SK-N-SH (cell line): ENCODE results near the gene OGFOD2. TPM values are rescaled to one million over a fixed set of nuclear protein-coding genes. Genes with fewer than 3 reads are reported as not detected.

Experiments used
- CTCF ChIA-PET: fragments of 300-600, 350-600 bp; formaldehyde crosslinking; extraction: SDS; loops from one replicate; lab custom pipeline; 2021; lab: Yijun Ruan, JAX
- POLR2A ChIA-PET: fragments of 350-600 bp; sonication (Branson Sonifier 250); formaldehyde crosslinking; extraction: SDS; loops from one replicate; lab custom pipeline; 2020; ENCODE audit warnings: antibody characterized with exemption, inconsistent platforms; lab: Yijun Ruan, JAX
- DNase-seq: peaks from one replicate; pipeline ENCODE4 v3.0.0; 2012
- H2AFZ ChIP-seq: fragments of 200-600 bp; sonication (generic); 2 replicates; pipeline ENCODE4 v1.8.1; 2016; ENCODE audit warnings: antibody characterized with exemption, mild to moderate bottlenecking, low read depth
- H3F3A ChIP-seq: fragments of 200-600 bp; sonication (generic); replicated peaks from 2 replicates; pipeline ENCODE3; 2016; ENCODE audit warnings: antibody characterized with exemption, mild to moderate bottlenecking; ENCODE audit not compliant: insufficient read depth
- H3K27ac ChIP-seq, 2 experiments: fragments of 200-500 bp in 1 of 2; fragments of 200-600 bp in 1 of 2; sonication (Bioruptor generic) in 1 of 2; sonication (generic), shearing (Covaris generic) in 1 of 2; 2 replicates each; pipeline versions ENCODE4 v1.5.1 to v1.6.1; 2014 to 2016; ENCODE audit warnings: low read depth in 2 of 2, inconsistent platforms in 1 of 2, low read length in 1 of 2, mild to moderate bottlenecking in 1 of 2, mixed read lengths in 1 of 2
- H3K27me3 ChIP-seq: fragments of 200-600 bp; sonication (generic), shearing (Covaris generic); 2 replicates; pipeline ENCODE4 v1.6.1; 2016; ENCODE audit warnings: mixed run types; ENCODE audit not compliant: insufficient read depth
- H3K36me3 ChIP-seq, 2 experiments: fragments of 200-500 bp in 1 of 2; fragments of 200-600 bp in 1 of 2; sonication (Bioruptor generic) in 1 of 2; sonication (generic) in 1 of 2; replicated peaks in 1 of 2; 2 replicates each; pipeline versions ENCODE3 to v1.5.1; 2014 to 2016; ENCODE audit warnings: low read length in 1 of 2, mild to moderate bottlenecking in 1 of 2; ENCODE audit not compliant: insufficient read depth in 2 of 2, control insufficient read depth in 1 of 2
- H3K4me1 ChIP-seq, 2 experiments: fragments of 200-500 bp in 1 of 2; fragments of 200-600 bp in 1 of 2; sonication (Bioruptor generic) in 1 of 2; sonication (generic), shearing (Covaris generic) in 1 of 2; 2 replicates each; pipeline versions ENCODE4 v1.5.1 to v1.6.1; 2014 to 2016; ENCODE audit warnings: low read depth in 1 of 2, low read length in 1 of 2, mixed run types in 1 of 2; ENCODE audit not compliant: insufficient read depth in 2 of 2, control insufficient read depth in 1 of 2
- H3K4me2 ChIP-seq: fragments of 200-600 bp; sonication (generic), shearing (Covaris generic); 2 replicates; pipeline ENCODE4 v1.6.1; 2017; ENCODE audit warnings: mixed run types
- H3K4me3 ChIP-seq, 2 experiments: fragments of 200-500 bp in 1 of 2; fragments of 200-600 bp in 1 of 2; sonication (Bioruptor generic) in 1 of 2; sonication (generic), shearing (Covaris generic) in 1 of 2; 2 replicates each; pipeline versions ENCODE4 v1.5.1 to v1.8.1; 2014 to 2016; ENCODE audit warnings: low read depth in 2 of 2, inconsistent platforms in 1 of 2, low read length in 1 of 2, mild to moderate bottlenecking in 1 of 2, mixed read lengths in 1 of 2, moderate library complexity in 1 of 2
- H3K79me2 ChIP-seq: fragments of 200-600 bp; sonication (generic); 2 replicates; pipeline ENCODE4 v1.8.1; 2017; ENCODE audit warnings: mild to moderate bottlenecking; ENCODE audit not compliant: insufficient read depth
- H3K9ac ChIP-seq: fragments of 200-600 bp; sonication (generic); 2 replicates; pipeline ENCODE4 v1.6.1; 2017; ENCODE audit warnings: mixed run types
- H3K9me2 ChIP-seq: fragments of 200-600 bp; sonication (generic); 2 replicates; pipeline ENCODE4 v1.6.1; 2017; ENCODE audit warnings: mixed run types
- H3K9me3 ChIP-seq: fragments of 200-600 bp; sonication (generic); 2 replicates; pipeline ENCODE4 v1.6.1; 2017; ENCODE audit warnings: mixed run types, mild to moderate bottlenecking, moderate library complexity
- H4K20me1 ChIP-seq: fragments of 200-600 bp; sonication (generic); 2 replicates; pipeline ENCODE4 v1.6.1; 2017; ENCODE audit warnings: mild to moderate bottlenecking, mixed run types; ENCODE audit not compliant: insufficient read depth
- FOSL2 ChIP-seq: IDR thresholded peaks from 2 replicates; pipeline ENCODE4 v1.4.0; 2012; ENCODE audit warnings: low read depth, mild to moderate bottlenecking, moderate library complexity, borderline replicate concordance
- FOXM1 ChIP-seq: IDR thresholded peaks from 2 replicates; pipeline ENCODE4 v1.4.0; 2012; ENCODE audit warnings: low read depth, mild to moderate bottlenecking
- GABPA ChIP-seq: IDR thresholded peaks from 2 replicates; pipeline ENCODE4 v1.4.0; 2012; ENCODE audit warnings: low read depth, mild to moderate bottlenecking
- MEF2A ChIP-seq: IDR thresholded peaks from 2 replicates; pipeline ENCODE4 v1.4.0; 2012; ENCODE audit warnings: low read depth, borderline replicate concordance
- MXI1 ChIP-seq: IDR thresholded peaks from 2 replicates; pipeline ENCODE4 v1.6.1; 2012; ENCODE audit warnings: mild to moderate bottlenecking, low read depth, low read length, improper control_type of control experiment
- NFIC ChIP-seq: IDR thresholded peaks from 2 replicates; pipeline ENCODE4 v1.4.0; 2012; ENCODE audit warnings: borderline replicate concordance
- RAD21 ChIP-seq: IDR thresholded peaks from 2 replicates; pipeline ENCODE4 v1.6.1; 2012; ENCODE audit warnings: mild to moderate bottlenecking, low read length
- RCOR1 ChIP-seq: fragments of 150-350 bp; IDR thresholded peaks from 2 replicates; pipeline ENCODE4 v1.6.1; 2017; ENCODE audit warnings: antibody characterized with exemption, low read length
- RFX5 ChIP-seq: IDR thresholded peaks from 2 replicates; pipeline ENCODE4 v1.6.1; 2012; ENCODE audit warnings: mild to moderate bottlenecking, improper control_type of control experiment, low read length
- SIN3A ChIP-seq: IDR thresholded peaks from 2 replicates; pipeline ENCODE4 v1.6.1; 2012; ENCODE audit warnings: low read depth, mild to moderate bottlenecking, low read length, moderate library complexity, borderline replicate concordance
- TCF12 ChIP-seq: IDR thresholded peaks from 2 replicates; pipeline ENCODE4 v1.4.0; 2012
- YY1 ChIP-seq: IDR thresholded peaks from 2 replicates; pipeline ENCODE4 v1.4.0; 2012; ENCODE audit warnings: low read depth, mild to moderate bottlenecking
- whole genome bisulfite sequencing: methylation state at CpG from one replicate; pipeline ENCODE4 v1.1.6; 2017; ENCODE audit warnings: low lambda C conversion rate; 5-methylcytosine and 5-hydroxymethylcytosine counted together
- polyA plus RNA-seq, 3 experiments: library from polyadenylated mRNA; depleted of rRNA; stranded (reverse); fragments of >200 nt; gene quantifications; 2 replicates each; pipeline ENCODE4 v1.2.3, GENCODE V29; 2012
- TF ChIP-seq, protein P1 (sequence below): IDR thresholded peaks from 2 replicates; pipeline ENCODE4 v1.4.0; 2012; ENCODE audit warnings: low read depth, borderline replicate concordance
- TF ChIP-seq, protein P2 (sequence below): fragments of 150-350 bp; IDR thresholded peaks from 2 replicates; pipeline ENCODE4 v1.6.1; 2017; ENCODE audit warnings: antibody characterized with exemption, low read length, low read depth, borderline replicate concordance
- TF ChIP-seq, protein P3 (sequence below): IDR thresholded peaks from 2 replicates; pipeline ENCODE4 v1.4.0; 2012; ENCODE audit warnings: low read depth
- TF ChIP-seq, protein P4 (sequence below): fragments of 200-600 bp; sonication (generic); IDR thresholded peaks from 2 replicates; pipeline ENCODE4 v1.6.1; 2017; ENCODE audit warnings: antibody characterized with exemption, mild to moderate bottlenecking, moderate library complexity

Gene OGFOD2
- polyA plus RNA-seq, 1 of the 3 experiments (the other 2 are of a cell fraction), result 22.0 TPM

GRCh38 chr12:122988036-122988435 lies 13.0 kb downstream of the OGFOD2 start:
- TF ChIP-seq YY1 (no peak), MEF2A (no peak), RCOR1 (no peak), GABPA (no peak), MXI1 (no peak), RFX5 (no peak), SIN3A (no peak), TCF12 (no peak), FOSL2 (no peak), NFIC (no peak)
- TF ChIP-seq, protein P1, sequence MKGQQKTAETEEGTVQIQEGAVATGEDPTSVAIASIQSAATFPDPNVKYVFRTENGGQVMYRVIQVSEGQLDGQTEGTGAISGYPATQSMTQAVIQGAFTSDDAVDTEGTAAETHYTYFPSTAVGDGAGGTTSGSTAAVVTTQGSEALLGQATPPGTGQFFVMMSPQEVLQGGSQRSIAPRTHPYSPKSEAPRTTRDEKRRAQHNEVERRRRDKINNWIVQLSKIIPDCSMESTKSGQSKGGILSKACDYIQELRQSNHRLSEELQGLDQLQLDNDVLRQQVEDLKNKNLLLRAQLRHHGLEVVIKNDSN, result no peak
- TF ChIP-seq, protein P2, sequence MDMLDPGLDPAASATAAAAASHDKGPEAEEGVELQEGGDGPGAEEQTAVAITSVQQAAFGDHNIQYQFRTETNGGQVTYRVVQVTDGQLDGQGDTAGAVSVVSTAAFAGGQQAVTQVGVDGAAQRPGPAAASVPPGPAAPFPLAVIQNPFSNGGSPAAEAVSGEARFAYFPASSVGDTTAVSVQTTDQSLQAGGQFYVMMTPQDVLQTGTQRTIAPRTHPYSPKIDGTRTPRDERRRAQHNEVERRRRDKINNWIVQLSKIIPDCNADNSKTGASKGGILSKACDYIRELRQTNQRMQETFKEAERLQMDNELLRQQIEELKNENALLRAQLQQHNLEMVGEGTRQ, result no peak
- H2AFZ ChIP-seq, result no peak overlapping the region
- H3K27me3 ChIP-seq, result no peaks in the 10 kb centered on the region
- ChIA-PET CTCF (interaction anchor here (0.5 to 1.6 kb wide), 2 partner anchors 84 to 211 kb away, joined by 3 read pairs; no protein-coding TSS in a partner anchor), POLR2A (no interaction called here)
- peaks cover 0 to 4% of the 10 kb centered on the region in 2 experiments; a peak in 1 of 4 replicates for H3K4me1 ChIP-seq
- H3K79me2 ChIP-seq, result peaks cover under 1% of the 10 kb centered on the region; the same call in 1 of the 2 replicates
- DNase-seq, result no peak
- 90% methylated on average over 11 of the region's 13 CpGs for whole genome bisulfite sequencing
- H3K27ac ChIP-seq, result no peak overlapping the region
- H3K9ac ChIP-seq, result no peak overlapping the region
- no peak overlapping the region for H3K4me3 ChIP-seq
- H4K20me1 ChIP-seq, result no peaks in the 10 kb centered on the region
- H3K9me2 ChIP-seq, result no peaks in the 10 kb centered on the region
- peaks cover 7% of the 10 kb centered on the region for H3F3A ChIP-seq
- H3K9me3 ChIP-seq, result no peaks in the 10 kb centered on the region
- H3K36me3 ChIP-seq, result peaks cover 0 to 7% of the 10 kb centered on the region in 2 experiments
- H3K4me2 ChIP-seq, result no peak overlapping the region

GRCh38 chr12:122988612-122989212 lies 13.7 kb downstream of the OGFOD2 start:
- H3K4me3 ChIP-seq, result no peak overlapping the region
- no peak for DNase-seq
- no peak overlapping the region for H3K4me2 ChIP-seq
- H3F3A ChIP-seq, result peaks cover 7% of the 10 kb centered on the region
- H3K9me3 ChIP-seq, result no peaks in the 10 kb centered on the region
- H3K9ac ChIP-seq, result no peak overlapping the region
- no peaks in the 10 kb centered on the region for H4K20me1 ChIP-seq
- 95% methylated on average over 15 of the region's 21 CpGs for WGBS
- no peaks in the 10 kb centered on the region for H3K27me3 ChIP-seq
- no peaks in the 10 kb centered on the region for H3K9me2 ChIP-seq
- H3K4me1 ChIP-seq, result no peaks in the 10 kb centered on the region
- ChIA-PET CTCF (interaction anchor here (1.4 to 1.6 kb wide), 2 partner anchors 54 to 84 kb away, joined by 3 to 5 read pairs; no protein-coding TSS in a partner anchor), POLR2A (interaction anchor here (1.8 kb wide), 1 partner anchor 9 kb away, joined by 6 read pairs; no protein-coding TSS in a partner anchor)
- no peaks in the 10 kb centered on the region for H3K79me2 ChIP-seq
- peaks cover 0 to 3% of the 10 kb centered on the region in 2 experiments for H3K36me3 ChIP-seq
- no peak overlapping the region for H2AFZ ChIP-seq
- TF ChIP-seq, protein P3, sequence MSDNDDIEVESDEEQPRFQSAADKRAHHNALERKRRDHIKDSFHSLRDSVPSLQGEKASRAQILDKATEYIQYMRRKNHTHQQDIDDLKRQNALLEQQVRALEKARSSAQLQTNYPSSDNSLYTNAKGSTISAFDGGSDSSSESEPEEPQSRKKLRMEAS, result no peak
- no peak for TF ChIP-seq FOXM1
- TF ChIP-seq, protein P4, sequence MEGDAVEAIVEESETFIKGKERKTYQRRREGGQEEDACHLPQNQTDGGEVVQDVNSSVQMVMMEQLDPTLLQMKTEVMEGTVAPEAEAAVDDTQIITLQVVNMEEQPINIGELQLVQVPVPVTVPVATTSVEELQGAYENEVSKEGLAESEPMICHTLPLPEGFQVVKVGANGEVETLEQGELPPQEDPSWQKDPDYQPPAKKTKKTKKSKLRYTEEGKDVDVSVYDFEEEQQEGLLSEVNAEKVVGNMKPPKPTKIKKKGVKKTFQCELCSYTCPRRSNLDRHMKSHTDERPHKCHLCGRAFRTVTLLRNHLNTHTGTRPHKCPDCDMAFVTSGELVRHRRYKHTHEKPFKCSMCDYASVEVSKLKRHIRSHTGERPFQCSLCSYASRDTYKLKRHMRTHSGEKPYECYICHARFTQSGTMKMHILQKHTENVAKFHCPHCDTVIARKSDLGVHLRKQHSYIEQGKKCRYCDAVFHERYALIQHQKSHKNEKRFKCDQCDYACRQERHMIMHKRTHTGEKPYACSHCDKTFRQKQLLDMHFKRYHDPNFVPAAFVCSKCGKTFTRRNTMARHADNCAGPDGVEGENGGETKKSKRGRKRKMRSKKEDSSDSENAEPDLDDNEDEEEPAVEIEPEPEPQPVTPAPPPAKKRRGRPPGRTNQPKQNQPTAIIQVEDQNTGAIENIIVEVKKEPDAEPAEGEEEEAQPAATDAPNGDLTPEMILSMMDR, result no peak
- no peak for TF ChIP-seq GABPA
- TF ChIP-seq RAD21, result no peak
- no peak overlapping the region for H3K27ac ChIP-seq
